Upper lobe of left lung (tissue), 6 donors: ENCODE data around the gene ALPK1. TPM values are rescaled to one million over a fixed set of nuclear protein-coding genes. Genes with fewer than 3 reads are reported as not detected.
A peak's percentile ranks its signal among the peaks of the same experiment; 100 is the strongest.

Source experiments
- ATAC-seq, 2 donors: fragments of 200-7000 bp; cut with Tn5 transposase; one replicate each; pipeline ENCODE4 v1.9.1; 2022; ENCODE audit warnings: mild to moderate bottlenecking in 2 of 2, moderate library complexity in 2 of 2; ENCODE audit not compliant: low FRiP score in 2 of 2
- DNase-seq, 2 donors: peaks; one replicate each; pipeline ENCODE4 v3.0.0-alpha.2; 2019 to 2020
- H3K27ac ChIP-seq, 4 donors: fragments of 200-600 bp; sonication (generic); one replicate each; pipeline ENCODE4 v1.5.1; 2016 to 2019
- H3K27me3 ChIP-seq, 4 donors: fragments of 200-600 bp; sonication (generic); one replicate each; pipeline ENCODE4 v1.5.1; 2017 to 2019
- H3K36me3 ChIP-seq, 4 donors: fragments of 200-600 bp; sonication (generic); one replicate each; pipeline ENCODE4 v1.5.1; 2016 to 2019
- H3K4me1 ChIP-seq, 4 donors: fragments of 200-600 bp; sonication (generic); one replicate each; pipeline ENCODE4 v1.5.1; 2018 to 2019
- H3K4me3 ChIP-seq, 4 donors: fragments of 200-600 bp; sonication (generic); one replicate each; pipeline ENCODE4 v1.5.1; 2017 to 2019; ENCODE audit warnings: mild to moderate bottlenecking in 2 of 4, moderate library complexity in 1 of 4
- H3K9me3 ChIP-seq, 4 donors: fragments of 200-600 bp; sonication (generic); one replicate each; pipeline ENCODE4 v1.5.1; 2018 to 2019
- CTCF ChIP-seq, 6 experiments: fragments of 450-650 bp in 4 of 6; fragments of 200-600 bp in 2 of 6; sonication (generic) in 2 of 6; IDR thresholded peaks; one replicate each; pipeline ENCODE4 v1.5.1; 2016 to 2019; ENCODE audit warnings: antibody characterized with exemption in 6 of 6
- EP300 ChIP-seq, 4 donors: sonication (generic); formaldehyde crosslinking; IDR thresholded peaks; one replicate each; pipeline ENCODE4 v1.5.1; 2017; ENCODE audit warnings: antibody characterized with exemption in 4 of 4, control low read depth in 2 of 4
- POLR2A ChIP-seq, 4 donors: fragments of 450-650 bp; IDR thresholded peaks; one replicate each; pipeline ENCODE4 v1.5.1; 2016 to 2017; ENCODE audit warnings: antibody characterized with exemption in 4 of 4, mild to moderate bottlenecking in 2 of 4
- POLR2AphosphoS5 ChIP-seq, 2 donors: sonication (generic); formaldehyde crosslinking; IDR thresholded peaks; one replicate each; pipeline ENCODE4 v1.5.1; 2017; ENCODE audit warnings: antibody characterized with exemption in 2 of 2
- WGBS, 2 donors: methylation state at CpG; one replicate each; pipeline ENCODE4 v1.1.5; 2017 to 2018; 5-methylcytosine and 5-hydroxymethylcytosine counted together
- total RNA-seq, 6 donors: library from RNA; depleted of rRNA in 4 of 6; stranded (reverse); fragments of >200 nt in 4 of 6; gene quantifications; one replicate each; pipeline versions ENCODE4 v1.1.0 to v1.2.1, GENCODE V29; 2016 to 2021
- donor health status: DM: no; HTN: no; CAD: no; lungs with moderate emphysema.
- donor health status: DM: no; HTN: yes; CAD: no; lungs with severe emphysema.

The ALPK1 gene
- total RNA-seq, 6 donors from 2014 or later = 22.7 to 68.0 (median 35.6) TPM

- 95 to 100% methylated on average over 3 to 11 of the region's 11 CpGs for WGBS, 2 donors
- Histone ChIP-seq H3K27ac (no peak overlapping the region), H3K27me3 (no peaks in the 10 kb centered on the region), H3K4me3 (no peak overlapping the region), H3K36me3 (peaks cover 0 to 11% (median 5%) of the 10 kb centered on the region in 4 donors), H3K4me1 (no peaks in the 10 kb centered on the region), H3K9me3 (no peaks in the 10 kb centered on the region)
- TF ChIP-seq CTCF (IDR thresholded peaks at IDR 0.05) (no peak), POLR2A (IDR thresholded peaks at IDR 0.05) (no peak), EP300 (IDR thresholded peaks at IDR 0.05) (no peak), POLR2AphosphoS5 (IDR thresholded peaks at IDR 0.05) (no peak)
- ATAC-seq (no peak), DNase-seq (peak in 1 of 2 donors; percentile 32)
These were observed 60.3 kb downstream of the ALPK1 start for GRCh38 chr4:112357453-112357852.

DNA sequence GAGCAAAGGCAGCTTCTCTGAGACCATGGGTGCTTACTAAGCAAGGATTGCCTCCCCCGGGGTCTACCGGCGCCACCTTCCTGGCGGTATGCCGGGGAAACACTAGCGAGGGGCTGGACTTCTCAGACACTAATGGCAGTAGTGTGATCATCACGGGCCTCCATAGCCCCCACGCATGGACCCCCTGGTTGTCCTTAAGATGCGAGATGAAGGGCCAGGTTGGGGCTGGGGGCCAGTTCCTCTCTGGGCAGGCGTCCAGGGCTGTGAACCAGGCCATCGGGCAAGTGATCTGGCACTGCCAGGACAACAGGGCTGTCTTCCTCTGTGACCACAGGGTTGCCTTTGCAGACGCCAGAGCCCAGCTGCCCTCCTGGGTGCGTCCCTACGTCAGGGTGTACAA is 60.7 kb downstream of the ALPK1 start:
- H3K9me3 ChIP-seq = no peaks in the 10 kb centered on the region
- DNase-seq (peak in 1 of 2 donors; percentile 39), ATAC-seq (no peak)
- TF ChIP-seq CTCF (IDR thresholded peaks at IDR 0.05) (no peak), EP300 (IDR thresholded peaks at IDR 0.05) (no peak), POLR2A (IDR thresholded peaks at IDR 0.05) (no peak), POLR2AphosphoS5 (IDR thresholded peaks at IDR 0.05) (no peak)
- H3K27me3 ChIP-seq = no peaks in the 10 kb centered on the region
- H3K36me3 ChIP-seq = peaks cover 0 to 11% (median 5%) of the 10 kb centered on the region in 4 donors
- no peaks in the 10 kb centered on the region for H3K4me1 ChIP-seq
- H3K4me3 ChIP-seq = no peak overlapping the region
- no peak overlapping the region for H3K27ac ChIP-seq
- WGBS, 2 donors = 89 to 90% methylated on average over 7 to 14 of the region's 14 CpGs

DNA sequence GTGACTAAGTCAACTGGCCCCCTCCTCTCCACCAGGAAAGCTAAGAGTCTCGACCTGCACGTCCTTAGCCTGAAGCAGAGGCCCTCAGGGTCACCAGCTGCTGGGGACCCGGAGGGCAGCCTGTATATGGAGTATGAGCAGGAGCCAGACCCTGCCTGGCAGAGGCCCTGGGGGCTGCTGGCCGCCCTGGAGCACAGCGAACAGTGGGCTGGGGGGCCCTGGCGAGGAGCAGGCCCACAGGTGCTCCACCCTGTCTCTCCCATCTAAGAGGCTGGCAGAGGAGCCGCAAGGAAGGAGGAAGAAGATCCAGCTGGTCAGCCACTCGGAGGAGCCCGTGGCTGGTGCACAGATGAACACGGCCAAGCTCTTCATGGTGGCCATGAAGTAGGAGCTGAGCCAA is 61.2 kb downstream of the ALPK1 start:
- 93 to 94% methylated on average over 3 to 10 of the region's 10 CpGs for WGBS, 2 donors
- no peaks in the 10 kb centered on the region for H3K9me3 ChIP-seq
- H3K4me1 ChIP-seq = no peaks in the 10 kb centered on the region
- no peak for TF ChIP-seq POLR2A (IDR thresholded peaks at IDR 0.05)
- no peak for TF ChIP-seq CTCF (IDR thresholded peaks at IDR 0.05)
- TF ChIP-seq EP300 (IDR thresholded peaks at IDR 0.05) = no peak
- TF ChIP-seq POLR2AphosphoS5 (IDR thresholded peaks at IDR 0.05) = no peak
- no peak overlapping the region for H3K27ac ChIP-seq
- peak in 1 of 2 donors; percentile 45 for DNase-seq
- no peaks in the 10 kb centered on the region for H3K27me3 ChIP-seq
- peaks cover 0 to 11% (median 5%) of the 10 kb centered on the region in 4 donors for H3K36me3 ChIP-seq
- H3K4me3 ChIP-seq = no peak overlapping the region
- no peak for ATAC-seq

DNA sequence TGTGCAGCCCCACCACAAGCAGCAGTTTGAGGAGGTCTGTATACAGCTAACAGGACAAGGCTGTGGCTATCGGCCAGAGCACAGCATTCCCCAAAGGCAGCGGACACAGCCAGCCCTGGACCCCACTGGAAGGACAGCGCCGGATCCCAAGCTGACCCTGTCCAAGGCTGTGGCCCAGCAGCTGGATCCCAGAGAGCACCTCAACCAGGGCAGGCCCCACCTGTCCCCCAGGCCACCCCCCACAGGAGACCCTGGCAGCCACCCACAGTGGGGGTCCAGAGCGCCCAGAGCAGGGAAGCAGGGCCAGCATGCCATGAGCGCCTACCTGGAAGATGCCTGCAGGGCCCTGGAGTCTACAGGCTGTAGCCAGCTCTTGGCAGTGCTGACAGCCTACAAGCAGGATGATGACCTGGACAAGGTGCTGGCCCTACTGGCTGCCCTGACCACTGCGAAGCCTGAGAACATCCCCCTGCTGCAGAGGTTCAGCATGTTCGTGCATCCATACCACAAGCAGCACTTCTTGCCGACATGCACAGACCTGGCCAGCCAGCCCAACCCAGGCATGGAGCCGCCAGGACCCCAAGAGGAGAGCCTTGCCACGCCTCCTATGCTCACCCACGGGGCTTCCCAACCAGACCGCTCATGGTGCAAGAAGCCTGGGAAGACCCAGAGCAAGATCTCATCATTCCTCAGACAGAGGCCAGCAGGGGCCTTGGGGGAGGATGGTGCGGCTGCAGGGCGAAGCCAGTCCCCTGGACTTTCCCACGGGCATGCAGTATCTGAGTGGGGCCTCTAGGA is 62.0 kb downstream of the ALPK1 start:
- H3K4me3 ChIP-seq = no peak overlapping the region
- no peaks in the 10 kb centered on the region for H3K4me1 ChIP-seq
- H3K9me3 ChIP-seq = no peaks in the 10 kb centered on the region
- WGBS, 2 donors = 91 to 100% methylated on average over 4 to 13 of the region's 16 CpGs
- DNase-seq (peak in 1 of 2 donors; percentile 53), ATAC-seq (peak; percentile 12 to 16)
- peaks cover 0 to 11% (median 5%) of the 10 kb centered on the region in 4 donors for H3K36me3 ChIP-seq
- no peak for TF ChIP-seq POLR2AphosphoS5 (IDR thresholded peaks at IDR 0.05)
- no peak for TF ChIP-seq CTCF (IDR thresholded peaks at IDR 0.05)
- no peak for TF ChIP-seq POLR2A (IDR thresholded peaks at IDR 0.05)
- TF ChIP-seq EP300 (IDR thresholded peaks at IDR 0.05) = no peak
- no peak overlapping the region for H3K27ac ChIP-seq
- H3K27me3 ChIP-seq = no peaks in the 10 kb centered on the region
